ENCODE data around the gene CCDC127.

- TF ChIP-seq SRF (IDR thresholded peaks at IDR 0.05; ENCODE audit: low read depth, low read length) (no peak), MEIS2 (CRISPR knock-in tag; IDR thresholded peaks at IDR 0.05) (no peak), CBX2 (IDR thresholded peaks at IDR 0.05; ENCODE audit: low read depth, low read length) (no peak), CBX2 (CRISPR knock-in tag; IDR thresholded peaks at IDR 0.05; ENCODE audit: low read depth) (no peak), TGIF2 (CRISPR knock-in tag; IDR thresholded peaks at IDR 0.05) (no peak), CTCF (CRISPR knock-in tag; IDR thresholded peaks at IDR 0.05) (no peak), MAFK (conservative IDR thresholded peaks at IDR 0.05 in 1 of 2, IDR thresholded peaks at IDR 0.05 in 1 of 2; ENCODE audit: low read length in 2 of 2) (no peak), KDM5B (CRISPR knock-in tag; IDR thresholded peaks at IDR 0.05; ENCODE audit: borderline replicate concordance) (no peak), REST (IDR thresholded peaks at IDR 0.05; ENCODE audit: borderline replicate concordance in 1 of 2, low read depth in 1 of 2, low read length in 2 of 2) (no peak), ZFP36 (IDR thresholded peaks at IDR 0.05; ENCODE audit: borderline replicate concordance, low read depth, low read length, partially characterized antibody) (no peak), ZNF10 (CRISPR knock-in tag; IDR thresholded peaks at IDR 0.05; ENCODE audit: borderline replicate concordance, low read depth) (no peak), FOXP1 (IDR thresholded peaks at IDR 0.05) (no peak), FOXP1 (CRISPR knock-in tag; IDR thresholded peaks at IDR 0.05) (no peak)
Observed at GRCh38 chr5:252546-252945, 34.6 kb upstream of the CCDC127 start.

All from HepG2 (cell line).